ENCODE data around the gene DLGAP1.

The DLGAP1 gene

GRCh38 chr18:3885209-3885792 lies 569.8 kb downstream of the DLGAP1 start:
- no peak for DNase-seq

GRCh38 chr18:3879836-3880120 lies 575.3 kb downstream of the DLGAP1 start:
- no peak for DNase-seq

GRCh38 chr18:3879114-3879835 lies 575.8 kb downstream of the DLGAP1 start:
- DNase-seq, result no peak

- no peak for DNase-seq
These were observed 576.7 kb downstream of the DLGAP1 start for GRCh38 chr18:3878401-3878800.

- DNase-seq, result no peak
These were observed 577.4 kb downstream of the DLGAP1 start for GRCh38 chr18:3877678-3878077.

- no peak for DNase-seq
These were observed 579.1 kb downstream of the DLGAP1 start for GRCh38 chr18:3875961-3876360.

- no peak for DNase-seq
These were observed 579.7 kb downstream of the DLGAP1 start for GRCh38 chr18:3875376-3875775.

GRCh38 chr18:3874581-3874980 lies 580.5 kb downstream of the DLGAP1 start:
- no peak for DNase-seq

- no peak for DNase-seq
These were observed 581.0 kb downstream of the DLGAP1 start for GRCh38 chr18:3874125-3874524.

GRCh38 chr18:3873698-3874097 lies 581.4 kb downstream of the DLGAP1 start:
- DNase-seq, result no peak

GRCh38 chr18:3873211-3873610 lies 581.9 kb downstream of the DLGAP1 start:
- DNase-seq, result no peak

GRCh38 chr18:3872641-3873040 lies 582.5 kb downstream of the DLGAP1 start:
- no peak for DNase-seq

- no peak for DNase-seq
These were observed 583.4 kb downstream of the DLGAP1 start for GRCh38 chr18:3871687-3872086.

GRCh38 chr18:3870914-3871313 lies 584.2 kb downstream of the DLGAP1 start:
- DNase-seq, result no peak

GRCh38 chr18:3869848-3870247 lies 585.3 kb downstream of the DLGAP1 start:
- DNase-seq, result no peak

GRCh38 chr18:3867864-3868311 lies 587.2 kb downstream of the DLGAP1 start:
- no peak for DNase-seq

GRCh38 chr18:3867236-3867635 lies 587.9 kb downstream of the DLGAP1 start:
- DNase-seq, result no peak

GRCh38 chr18:3864669-3865298 lies 590.3 kb downstream of the DLGAP1 start:
- no peak for DNase-seq

- no peak for DNase-seq
These were observed 591.5 kb downstream of the DLGAP1 start for GRCh38 chr18:3863593-3863992.

GRCh38 chr18:3863006-3863405 lies 592.1 kb downstream of the DLGAP1 start:
- DNase-seq, result no peak

- no peak for DNase-seq
These were observed 593.6 kb downstream of the DLGAP1 start for GRCh38 chr18:3861495-3861894.

- no peak for DNase-seq
These were observed 597.6 kb downstream of the DLGAP1 start for GRCh38 chr18:3857544-3857943.

- DNase-seq, result no peak
These were observed 599.1 kb downstream of the DLGAP1 start for GRCh38 chr18:3855966-3856365.

GRCh38 chr18:3852321-3852720 lies 602.8 kb downstream of the DLGAP1 start:
- DNase-seq, result no peak

GRCh38 chr18:3851159-3851558 lies 603.9 kb downstream of the DLGAP1 start:
- DNase-seq, result no peak
